Caco-2 (cell line): ENCODE results near the gene MTMR11. TPM values are rescaled to one million over a fixed set of nuclear protein-coding genes. Genes with fewer than 3 reads are reported as not detected.

ENCODE experiments used
- BruUV-seq: library from RNA; stranded (reverse); fragments of 400-500 nt; replicated peaks from 2 replicates; lab custom pipeline; 2021; lab: Mats Ljungman, UMichigan
- CTCF ChIA-PET: fragments of 300-600 bp; sonication (Branson Sonifier 250); formaldehyde crosslinking; loops from one replicate; lab custom pipeline; 2022; ENCODE audit warnings: antibody characterized with exemption; lab: Charles Lee
- POLR2A ChIA-PET: fragments of 300-600 bp; sonication (Branson Sonifier 250); formaldehyde crosslinking; loops from one replicate; lab custom pipeline; 2022; ENCODE audit warnings: antibody characterized with exemption; lab: Charles Lee
- DNase-seq, 2 experiments: peaks; one replicate each; pipeline versions ENCODE4 v3.0.0 to v3.0.0-alpha.2; 2020 to 2022
- H3K27me3 ChIP-seq: replicated peaks from 2 replicates; pipeline ENCODE4 v1.6.0; 2011; ENCODE audit warnings: low read length; ENCODE audit not compliant: control insufficient read depth, insufficient read depth
- H3K36me3 ChIP-seq: 2 replicates; pipeline ENCODE4 v1.5.1; 2011; ENCODE audit warnings: low read length; ENCODE audit not compliant: control insufficient read depth, insufficient read depth
- H3K4me1 ChIP-seq: fragments of 250-450 bp; sonication (Bioruptor Pico); 2 replicates; pipeline ENCODE4 v1.5.1; 2020; ENCODE audit warnings: mild to moderate bottlenecking
- H3K4me3 ChIP-seq: 2 replicates; pipeline ENCODE4 v1.5.1; 2011; ENCODE audit warnings: low read depth, mild to moderate bottlenecking, control low read depth, low read length
- H3K9me3 ChIP-seq: fragments of 250-450 bp; sonication (Bioruptor Pico); 2 replicates; pipeline ENCODE4 v1.5.1; 2020; ENCODE audit warnings: mild to moderate bottlenecking, moderate library complexity
- H3K27ac Mint-ChIP-seq: one replicate; pipeline ENCODE4 v1.8.0; 2022; ENCODE audit warnings: mixed read lengths; ENCODE audit not compliant: unreplicated experiment
- H3K27me3 Mint-ChIP-seq: one replicate; pipeline ENCODE4 v1.8.0; 2022; ENCODE audit warnings: mixed read lengths; ENCODE audit not compliant: insufficient read depth, unreplicated experiment
- H3K36me3 Mint-ChIP-seq: one replicate; pipeline ENCODE4 v1.8.0; 2022; ENCODE audit warnings: mild to moderate bottlenecking, mixed read lengths; ENCODE audit not compliant: insufficient read depth, unreplicated experiment
- H3K4me1 Mint-ChIP-seq: one replicate; pipeline ENCODE4 v1.8.0; 2022; ENCODE audit warnings: low read depth, mixed read lengths; ENCODE audit not compliant: unreplicated experiment
- H3K4me3 Mint-ChIP-seq: one replicate; pipeline ENCODE4 v1.8.0; 2022; ENCODE audit warnings: mild to moderate bottlenecking, moderate library complexity, mixed read lengths; ENCODE audit not compliant: unreplicated experiment
- H3K9me3 Mint-ChIP-seq: one replicate; pipeline ENCODE4 v1.8.0; 2022; ENCODE audit warnings: mixed read lengths; ENCODE audit not compliant: unreplicated experiment
- intact Hi-C: fragments of 100-400 bp; cut with micrococcal nuclease; formaldehyde crosslinking; loops from one replicate; pipeline ENCODE4 v1.10.0; 2022; ENCODE audit not compliant: unreplicated experiment
- total RNA-seq: library from RNA; stranded (reverse); gene quantifications from 2 replicates; pipeline ENCODE4 v1.2.3, GENCODE V29; 2022
- TF ChIP-seq, protein P1 (sequence below), 2 experiments: fragments of 200-600 bp in 1 of 2; IDR thresholded peaks; 1 replicate in 1 of 2; 2 replicates in 1 of 2; pipeline versions ENCODE4 v1.5.1 to v1.8.0; 2011 to 2022; ENCODE audit warnings: antibody characterized with exemption in 1 of 2, control low read depth in 1 of 2, inconsistent platforms in 1 of 2, low read depth in 1 of 2, low read length in 1 of 2, mild to moderate bottlenecking in 1 of 2, moderate library complexity in 1 of 2; ENCODE audit not compliant: insufficient read depth in 1 of 2, severe bottlenecking in 1 of 2, unreplicated experiment in 1 of 2

MTMR11 gene
- total RNA-seq, 1 experiment from 2014 or later, result 2.2 TPM

DNA sequence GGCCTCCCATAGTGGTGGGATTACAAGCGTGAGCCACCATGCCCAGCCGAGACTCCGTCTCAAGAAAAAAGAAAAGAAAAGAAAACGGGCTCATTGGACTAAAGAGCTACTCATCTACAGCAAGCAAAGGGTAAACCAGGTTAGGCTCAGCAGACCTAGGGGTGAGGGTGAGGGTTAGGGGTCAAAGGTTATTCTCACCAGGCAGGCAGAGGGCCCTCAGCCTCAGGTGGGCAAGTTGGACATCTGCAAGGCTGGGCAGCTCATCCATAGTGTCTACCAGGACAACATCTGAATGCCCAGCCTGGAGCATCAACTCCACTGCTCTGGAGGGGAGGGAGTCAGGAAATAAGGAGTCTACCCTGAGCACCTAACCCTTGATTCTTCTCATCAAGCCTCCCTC is 3.5 kb downstream of the MTMR11 start:
- Histone ChIP-seq H3K4me3 (no peak overlapping the region), H3K9me3 (no peaks in the 10 kb centered on the region), H3K4me1 (peaks cover 29% of the 10 kb centered on the region), H3K27me3 (no peaks in the 10 kb centered on the region), H3K36me3 (no peaks in the 10 kb centered on the region)
- Mint-ChIP-seq H3K4me3 (no peak overlapping the region), H3K9me3 (no peaks in the 10 kb centered on the region), H3K4me1 (peaks cover 25% of the 10 kb centered on the region), H3K36me3 (peaks cover 25% of the 10 kb centered on the region), H3K27me3 (no peaks in the 10 kb centered on the region), H3K27ac (no peak overlapping the region)
- no peak for DNase-seq
- POLR2A ChIA-PET, result no interaction called here
- BruUV-seq, result no TSS peak
- intact Hi-C loops, result no loop called here
- TF ChIP-seq, protein P1, sequence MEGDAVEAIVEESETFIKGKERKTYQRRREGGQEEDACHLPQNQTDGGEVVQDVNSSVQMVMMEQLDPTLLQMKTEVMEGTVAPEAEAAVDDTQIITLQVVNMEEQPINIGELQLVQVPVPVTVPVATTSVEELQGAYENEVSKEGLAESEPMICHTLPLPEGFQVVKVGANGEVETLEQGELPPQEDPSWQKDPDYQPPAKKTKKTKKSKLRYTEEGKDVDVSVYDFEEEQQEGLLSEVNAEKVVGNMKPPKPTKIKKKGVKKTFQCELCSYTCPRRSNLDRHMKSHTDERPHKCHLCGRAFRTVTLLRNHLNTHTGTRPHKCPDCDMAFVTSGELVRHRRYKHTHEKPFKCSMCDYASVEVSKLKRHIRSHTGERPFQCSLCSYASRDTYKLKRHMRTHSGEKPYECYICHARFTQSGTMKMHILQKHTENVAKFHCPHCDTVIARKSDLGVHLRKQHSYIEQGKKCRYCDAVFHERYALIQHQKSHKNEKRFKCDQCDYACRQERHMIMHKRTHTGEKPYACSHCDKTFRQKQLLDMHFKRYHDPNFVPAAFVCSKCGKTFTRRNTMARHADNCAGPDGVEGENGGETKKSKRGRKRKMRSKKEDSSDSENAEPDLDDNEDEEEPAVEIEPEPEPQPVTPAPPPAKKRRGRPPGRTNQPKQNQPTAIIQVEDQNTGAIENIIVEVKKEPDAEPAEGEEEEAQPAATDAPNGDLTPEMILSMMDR (IDR thresholded peaks at IDR 0.05; ENCODE audit: insufficient read depth in 1 of 2, low read depth in 1 of 2, low read length in 1 of 2, severe bottlenecking in 1 of 2, unreplicated experiment in 1 of 2), result no peak
- CTCF ChIA-PET, result no interaction called here

DNA sequence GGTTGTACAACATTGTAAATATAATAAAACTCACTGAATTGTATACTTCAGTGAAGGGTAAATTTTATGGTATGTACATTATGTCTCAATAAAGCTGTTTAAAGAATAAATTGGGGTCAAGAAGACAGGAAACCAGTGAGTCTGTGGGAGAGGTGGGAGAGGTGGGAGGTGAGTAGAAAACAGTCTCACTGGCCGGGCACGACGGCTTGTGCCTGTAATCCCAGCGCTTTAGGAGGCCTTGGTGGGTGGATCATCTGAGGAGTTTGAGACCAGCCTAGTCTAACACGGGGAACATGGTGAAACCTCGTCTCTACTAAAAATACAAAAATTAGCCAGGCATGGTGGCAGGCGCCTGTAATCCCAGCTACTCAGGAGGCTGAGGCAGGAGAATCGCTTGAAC is 4.2 kb downstream of the MTMR11 start:
- ChIA-PET CTCF (no interaction called here), POLR2A (interaction anchor here (1.2 kb wide), 1 partner anchor 33 kb away, joined by 4 read pairs; the partner anchor contains the start of gene BOLA1)
- H3K27ac Mint-ChIP-seq, result no peak overlapping the region
- no TSS peak for BruUV-seq
- H3K9me3 Mint-ChIP-seq, result no peaks in the 10 kb centered on the region
- Histone ChIP-seq H3K9me3 (no peaks in the 10 kb centered on the region), H3K4me1 (peaks cover 22% of the 10 kb centered on the region), H3K36me3 (no peaks in the 10 kb centered on the region), H3K4me3 (no peak overlapping the region), H3K27me3 (no peaks in the 10 kb centered on the region)
- H3K4me3 Mint-ChIP-seq, result no peak overlapping the region
- no peaks in the 10 kb centered on the region for H3K27me3 Mint-ChIP-seq
- H3K4me1 Mint-ChIP-seq, result peaks cover 22% of the 10 kb centered on the region
- H3K36me3 Mint-ChIP-seq, result peaks cover 29% of the 10 kb centered on the region
- intact Hi-C loops, result no loop called here
- TF ChIP-seq, protein P1 (IDR thresholded peaks at IDR 0.05; ENCODE audit: insufficient read depth in 1 of 2, low read depth in 1 of 2, low read length in 1 of 2, severe bottlenecking in 1 of 2, unreplicated experiment in 1 of 2), result no peak
- DNase-seq, result no peak

- no peaks in the 10 kb centered on the region for H3K9me3 Mint-ChIP-seq
- H3K27ac Mint-ChIP-seq, result no peak overlapping the region
- DNase-seq, result no peak
- H3K36me3 Mint-ChIP-seq, result peaks cover 28% of the 10 kb centered on the region
- ChIA-PET CTCF (no interaction called here), POLR2A (interaction anchor here (1.2 kb wide), 1 partner anchor 31 kb away, joined by 4 read pairs; the partner anchor contains the start of gene BOLA1)
- TF ChIP-seq, protein P1 (IDR thresholded peaks at IDR 0.05; ENCODE audit: insufficient read depth in 1 of 2, low read depth in 1 of 2, low read length in 1 of 2, severe bottlenecking in 1 of 2, unreplicated experiment in 1 of 2), result no peak
- H3K27me3 ChIP-seq, result no peaks in the 10 kb centered on the region
- intact Hi-C loops, result no loop called here
- H3K27me3 Mint-ChIP-seq, result no peaks in the 10 kb centered on the region
- no peak overlapping the region for H3K4me3 ChIP-seq
- no peak overlapping the region for H3K4me3 Mint-ChIP-seq
- no TSS peak for BruUV-seq
- H3K9me3 ChIP-seq, result no peaks in the 10 kb centered on the region
- peaks cover 10% of the 10 kb centered on the region for H3K4me1 Mint-ChIP-seq
- peaks cover 16% of the 10 kb centered on the region for H3K4me1 ChIP-seq
- H3K36me3 ChIP-seq, result no peaks in the 10 kb centered on the region
Observed at GRCh38 chr1:149931212-149931790, 5.4 kb downstream of the MTMR11 start.
